Colonic mucosa (tissue), 4 donors: ENCODE data around the gene ARHGAP6. TPM values are rescaled to one million over a fixed set of nuclear protein-coding genes. Genes with fewer than 3 reads are reported as not detected.

Experiments
- DNase-seq: peaks from one replicate; pipeline ENCODE4 v3.0.0-alpha.2; 2020
- H3K27ac ChIP-seq: fragments of 200-600 bp; one replicate; pipeline ENCODE4 v1.8.0; 2021
- H3K27me3 ChIP-seq: fragments of 200-600 bp; one replicate; pipeline ENCODE4 v1.8.0; 2021
- H3K36me3 ChIP-seq: fragments of 200-600 bp; one replicate; pipeline ENCODE4 v1.8.0; 2021
- H3K4me1 ChIP-seq: fragments of 200-600 bp; one replicate; pipeline ENCODE4 v1.8.0; 2021; ENCODE audit warnings: mild to moderate bottlenecking
- H3K4me3 ChIP-seq: fragments of 200-600 bp; one replicate; pipeline ENCODE4 v1.8.0; 2021
- H3K9ac ChIP-seq, 2 donors: one replicate each; pipeline ENCODE4 v1.7.0; 2013; ENCODE audit warnings: control low read depth in 2 of 2, low read depth in 2 of 2, low read length in 2 of 2
- H3K9me3 ChIP-seq: fragments of 200-600 bp; one replicate; pipeline ENCODE4 v1.8.0; 2021
- intact Hi-C: fragments of 100-400 bp; cut with DNase I; formaldehyde crosslinking; loops from one replicate; pipeline ENCODE4 v1.14.1; 2022
- total RNA-seq, 2 donors: library from RNA; stranded (reverse); fragmentation: NEBNext Ultra II Directional in 1 of 2; extraction: Animal tissue kit (Norgen Biotek cat#: 25700) in 1 of 2; gene quantifications; one replicate each; pipeline ENCODE4 v1.2.1, GENCODE V29; 2021
- TF ChIP-seq, protein P1 (sequence below): fragments of 200-600 bp; IDR thresholded peaks from one replicate; pipeline ENCODE4 v1.8.0; 2022; ENCODE audit warnings: antibody characterized with exemption, mild to moderate bottlenecking
- donor health status: healthy.
- donor health status: DM: no; HTN: no; CAD: no.
- donor health status: DM: no; HTN: no; CAD: no.

ARHGAP6 gene
- total RNA-seq, 2 donors from 2014 or later, result 1.1 to 5.0 TPM

DNA sequence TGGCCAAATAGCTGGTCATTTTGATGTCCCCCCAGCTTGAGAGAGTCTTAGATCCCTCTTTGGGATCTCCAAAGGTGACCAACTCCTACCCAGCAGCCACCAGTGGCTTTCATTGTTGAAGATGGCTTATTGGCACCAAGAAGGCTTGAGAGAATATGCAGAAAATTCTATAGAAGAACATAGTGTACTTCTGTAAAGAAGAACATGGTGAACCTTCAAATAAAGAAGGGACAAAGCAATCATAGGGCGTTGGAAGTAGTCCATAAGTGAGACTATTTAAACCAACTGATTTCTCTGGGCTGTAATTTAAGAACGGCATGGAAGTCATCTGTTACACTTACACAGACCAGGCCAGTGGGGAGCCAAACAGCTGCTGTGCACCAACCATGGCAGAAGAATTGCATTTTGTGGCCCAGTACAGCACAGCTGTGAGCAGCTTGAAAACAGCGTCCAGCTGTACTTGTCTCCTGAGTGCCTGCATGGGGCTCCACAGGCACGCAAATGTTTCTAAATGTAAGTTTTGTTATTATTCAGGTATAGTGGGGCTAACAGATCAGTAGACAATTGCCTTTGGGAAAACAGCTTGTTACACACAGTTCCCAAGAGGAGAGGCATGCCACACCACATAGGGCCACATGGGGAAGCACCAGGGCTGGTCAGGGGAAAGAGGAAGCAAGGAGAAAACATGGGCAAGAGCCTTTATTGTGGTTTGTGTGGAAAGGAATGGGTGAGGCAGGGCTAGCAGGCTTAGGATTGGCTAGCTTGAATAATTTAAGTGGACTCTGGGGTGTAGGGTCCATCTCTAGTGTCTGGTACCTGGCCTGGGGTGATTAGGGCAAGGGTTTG is 125.0 kb downstream of the ARHGAP6 start:
- intact Hi-C loops, result no loop called here
- H3K27ac ChIP-seq, result no peak overlapping the region

DNA sequence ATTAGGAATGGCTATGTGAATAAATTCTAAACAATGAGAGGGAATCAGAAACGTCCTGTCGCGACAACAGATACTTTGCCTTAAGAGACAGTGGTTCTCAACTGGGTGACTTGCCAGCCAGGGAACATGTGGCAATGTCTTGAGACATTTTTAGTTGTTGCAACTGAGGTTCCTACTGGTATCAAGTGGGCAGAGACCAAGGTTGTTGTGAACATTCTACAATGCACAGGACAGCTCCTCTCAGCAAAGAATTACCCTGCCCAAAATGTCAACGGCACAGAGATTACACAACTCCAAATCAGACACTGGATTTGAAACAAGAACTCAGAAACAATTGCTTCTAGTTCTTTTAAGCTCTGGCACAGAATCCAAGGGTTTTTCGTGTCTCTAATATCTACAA is 128.6 kb downstream of the ARHGAP6 start:
- Histone ChIP-seq H3K36me3 (no peaks in the 10 kb centered on the region), H3K27me3 (no peaks in the 10 kb centered on the region), H3K4me3 (no peak overlapping the region), H3K9me3 (no peaks in the 10 kb centered on the region), H3K27ac (no peak overlapping the region), H3K9ac (no peak overlapping the region), H3K4me1 (no peaks in the 10 kb centered on the region)
- intact Hi-C loops, result no loop called here
- no peak for DNase-seq
- TF ChIP-seq, protein P1, sequence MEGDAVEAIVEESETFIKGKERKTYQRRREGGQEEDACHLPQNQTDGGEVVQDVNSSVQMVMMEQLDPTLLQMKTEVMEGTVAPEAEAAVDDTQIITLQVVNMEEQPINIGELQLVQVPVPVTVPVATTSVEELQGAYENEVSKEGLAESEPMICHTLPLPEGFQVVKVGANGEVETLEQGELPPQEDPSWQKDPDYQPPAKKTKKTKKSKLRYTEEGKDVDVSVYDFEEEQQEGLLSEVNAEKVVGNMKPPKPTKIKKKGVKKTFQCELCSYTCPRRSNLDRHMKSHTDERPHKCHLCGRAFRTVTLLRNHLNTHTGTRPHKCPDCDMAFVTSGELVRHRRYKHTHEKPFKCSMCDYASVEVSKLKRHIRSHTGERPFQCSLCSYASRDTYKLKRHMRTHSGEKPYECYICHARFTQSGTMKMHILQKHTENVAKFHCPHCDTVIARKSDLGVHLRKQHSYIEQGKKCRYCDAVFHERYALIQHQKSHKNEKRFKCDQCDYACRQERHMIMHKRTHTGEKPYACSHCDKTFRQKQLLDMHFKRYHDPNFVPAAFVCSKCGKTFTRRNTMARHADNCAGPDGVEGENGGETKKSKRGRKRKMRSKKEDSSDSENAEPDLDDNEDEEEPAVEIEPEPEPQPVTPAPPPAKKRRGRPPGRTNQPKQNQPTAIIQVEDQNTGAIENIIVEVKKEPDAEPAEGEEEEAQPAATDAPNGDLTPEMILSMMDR, result no peak

More for the DNA sequence above, 125.0 kb downstream of the ARHGAP6 start:
- Histone ChIP-seq H3K4me1 (no peaks in the 10 kb centered on the region), H3K36me3 (no peaks in the 10 kb centered on the region), H3K9ac (no peak overlapping the region), H3K4me3 (no peak overlapping the region), H3K27me3 (no peaks in the 10 kb centered on the region), H3K9me3 (no peaks in the 10 kb centered on the region)
- DNase-seq, result no peak
- TF ChIP-seq, protein P1, result no peak

DNA sequence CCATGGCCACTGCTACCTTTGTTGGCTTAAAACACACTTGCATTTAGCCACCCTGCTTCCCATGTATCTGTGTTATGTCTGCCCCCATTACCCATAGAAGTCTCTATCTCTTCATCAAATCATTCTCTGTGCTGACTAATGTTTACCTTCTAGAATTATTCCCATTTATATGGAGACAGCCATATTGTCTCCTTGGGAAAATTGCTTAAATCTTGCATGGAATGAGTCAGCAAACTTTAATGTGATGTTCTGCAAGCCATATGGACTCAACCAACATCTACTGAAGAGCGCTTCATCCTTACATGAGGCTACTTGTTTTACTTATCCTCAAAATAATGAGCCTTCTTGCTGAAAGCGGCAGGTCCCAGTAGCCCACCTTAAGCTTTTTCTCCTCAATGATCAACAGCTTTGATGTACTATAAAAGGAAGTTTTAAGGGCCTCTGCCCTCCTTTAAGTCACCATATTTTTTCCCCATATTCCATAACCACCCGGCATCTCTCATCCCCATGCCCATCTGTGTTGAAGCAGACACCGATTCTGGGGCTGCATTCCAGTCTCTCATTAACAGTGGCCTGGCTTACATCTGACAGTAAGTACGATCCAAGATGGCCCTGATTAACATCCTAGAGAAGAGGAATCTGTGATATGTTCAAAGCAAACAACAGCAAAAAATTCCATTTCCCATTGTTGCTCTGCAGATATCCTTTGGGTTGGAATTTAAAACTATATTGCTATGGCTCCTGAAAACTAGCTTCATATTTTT is 130.4 kb downstream of the ARHGAP6 start:
- Histone ChIP-seq H3K9me3 (no peaks in the 10 kb centered on the region), H3K36me3 (no peaks in the 10 kb centered on the region), H3K27me3 (no peaks in the 10 kb centered on the region), H3K4me1 (no peaks in the 10 kb centered on the region), H3K9ac (no peak overlapping the region), H3K27ac (no peak overlapping the region), H3K4me3 (no peak overlapping the region)
- intact Hi-C loops, result no loop called here
- TF ChIP-seq, protein P1, result no peak
- no peak for DNase-seq

DNA sequence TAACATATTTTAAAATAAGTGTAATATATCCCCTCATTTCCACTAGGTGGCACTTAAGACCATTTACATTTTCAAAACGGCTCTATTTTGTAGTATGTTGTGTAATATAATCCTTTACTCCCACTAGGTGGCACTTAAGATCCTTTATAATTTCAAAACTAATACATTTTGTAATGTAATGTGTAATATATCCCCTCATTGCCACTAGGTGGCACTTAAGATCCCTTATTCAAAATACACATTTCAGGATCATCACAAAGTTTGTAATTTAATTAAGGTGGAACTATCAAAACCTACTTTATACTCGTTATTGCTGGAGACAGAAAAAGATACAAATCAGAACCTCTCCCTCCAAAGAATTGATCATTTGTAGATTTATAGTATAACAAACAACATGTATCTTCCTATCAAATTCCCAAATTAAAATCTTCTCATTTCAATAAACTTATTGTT is 132.5 kb downstream of the ARHGAP6 start:
- DNase-seq, result no peak
- intact Hi-C loops, result loop anchor here (5.0 kb wide), 1 partner anchor 234 kb away; no protein-coding TSS in a partner anchor

More for the DNA sequence above, 132.5 kb downstream of the ARHGAP6 start:
- H3K27ac ChIP-seq, result no peak overlapping the region
- no peaks in the 10 kb centered on the region for H3K4me1 ChIP-seq
- H3K27me3 ChIP-seq, result no peaks in the 10 kb centered on the region
- H3K4me3 ChIP-seq, result no peak overlapping the region
- TF ChIP-seq, protein P1, result peak; percentile 90
- no peaks in the 10 kb centered on the region for H3K36me3 ChIP-seq
- H3K9me3 ChIP-seq, result no peaks in the 10 kb centered on the region
- no peak overlapping the region for H3K9ac ChIP-seq
